OCI-LY1 (cell line): ENCODE measurements around the gene PPM1F.
A peak's percentile ranks its signal among the peaks of the same experiment; 100 is the strongest.

Experiments
- H2AFZ ChIP-seq: fragments of 200-600 bp; sonication (generic), shearing (Covaris generic); 2 replicates; pipeline ENCODE4 v1.6.0; 2014; ENCODE audit warnings: antibody characterized with exemption, mild to moderate bottlenecking, low read length
- H3F3A ChIP-seq: fragments of 200-600 bp; sonication (generic), shearing (Covaris generic); 2 replicates; pipeline ENCODE4 v1.6.0; 2014; ENCODE audit warnings: mild to moderate bottlenecking, antibody characterized with exemption, low read length, moderate library complexity; ENCODE audit not compliant: insufficient read depth
- H3K27ac ChIP-seq: fragments of 200-600 bp; sonication (generic); 2 replicates; pipeline ENCODE4 v1.5.1; 2014; ENCODE audit warnings: low read length, mixed run types, mild to moderate bottlenecking, low read depth; ENCODE audit not compliant: poor library complexity, severe bottlenecking
- H3K27me3 ChIP-seq: fragments of 200-600 bp; sonication (generic); 2 replicates; pipeline ENCODE4 v1.6.0; 2014; ENCODE audit warnings: antibody characterized with exemption, mild to moderate bottlenecking, low read length, moderate library complexity; ENCODE audit not compliant: insufficient read depth
- H3K36me3 ChIP-seq: fragments of 200-600 bp; sonication (generic); 2 replicates; pipeline ENCODE4 v1.6.1; 2014; ENCODE audit warnings: mild to moderate bottlenecking, antibody characterized with exemption, low read length, moderate library complexity, mixed read lengths; ENCODE audit not compliant: insufficient read depth
- H3K4me1 ChIP-seq: fragments of 200-600 bp; sonication (generic); 2 replicates; pipeline ENCODE4 v1.5.1; 2014; ENCODE audit warnings: mild to moderate bottlenecking, low read length, moderate library complexity; ENCODE audit not compliant: insufficient read depth, severe bottlenecking
- H3K4me2 ChIP-seq: fragments of 200-600 bp; sonication (generic), shearing (Covaris generic); 2 replicates; pipeline ENCODE4 v1.6.1; 2014; ENCODE audit warnings: low read length
- H3K4me3 ChIP-seq: fragments of 200-600 bp; sonication (generic); 2 replicates; pipeline ENCODE4 v1.5.1; 2014; ENCODE audit warnings: low read length, low read depth, mild to moderate bottlenecking, mixed read lengths; ENCODE audit not compliant: poor library complexity, severe bottlenecking
- H3K79me2 ChIP-seq: fragments of 200-600 bp; shearing (Covaris generic); 2 replicates; pipeline ENCODE4 v1.6.1; 2016; ENCODE audit warnings: mixed run types, low read length, mixed read lengths; ENCODE audit not compliant: insufficient read depth
- H3K9ac ChIP-seq: fragments of 200-600 bp; sonication (generic), shearing (Covaris generic); 2 replicates; pipeline ENCODE4 v1.6.1; 2014; ENCODE audit warnings: mild to moderate bottlenecking, low read length, mixed read lengths
- H3K9me2 ChIP-seq: fragments of 200-600 bp; sonication (generic), shearing (Covaris generic); 2 replicates; pipeline ENCODE4 v1.6.1; 2014; ENCODE audit warnings: low read depth, mild to moderate bottlenecking, low read length, mixed read lengths
- H3K9me3 ChIP-seq: fragments of 200-600 bp; shearing (Covaris generic); 2 replicates; pipeline ENCODE4 v1.6.1; 2014; ENCODE audit warnings: low read length, mixed read lengths
- H4K20me1 ChIP-seq: fragments of 200-600 bp; sonication (generic), shearing (Covaris generic); 2 replicates; pipeline ENCODE4 v1.6.0; 2016; ENCODE audit warnings: mild to moderate bottlenecking, low read length; ENCODE audit not compliant: insufficient read depth
- EZH2 ChIP-seq: fragments of 200-600 bp; sonication (generic), shearing (Covaris generic); IDR thresholded peaks from 2 replicates; pipeline ENCODE4 v1.8.0; 2017; ENCODE audit warnings: borderline replicate concordance, mixed run types, mild to moderate bottlenecking, antibody characterized with exemption, low read length, moderate library complexity, mixed read lengths
- TF ChIP-seq, protein P1 (sequence below): fragments of 200-600 bp; sonication (generic), shearing (Covaris generic); IDR thresholded peaks from 2 replicates; pipeline ENCODE4 v1.5.1; 2017; ENCODE audit warnings: mild to moderate bottlenecking, antibody characterized with exemption, low read length, moderate library complexity, mixed read lengths

PPM1F gene

DNA sequence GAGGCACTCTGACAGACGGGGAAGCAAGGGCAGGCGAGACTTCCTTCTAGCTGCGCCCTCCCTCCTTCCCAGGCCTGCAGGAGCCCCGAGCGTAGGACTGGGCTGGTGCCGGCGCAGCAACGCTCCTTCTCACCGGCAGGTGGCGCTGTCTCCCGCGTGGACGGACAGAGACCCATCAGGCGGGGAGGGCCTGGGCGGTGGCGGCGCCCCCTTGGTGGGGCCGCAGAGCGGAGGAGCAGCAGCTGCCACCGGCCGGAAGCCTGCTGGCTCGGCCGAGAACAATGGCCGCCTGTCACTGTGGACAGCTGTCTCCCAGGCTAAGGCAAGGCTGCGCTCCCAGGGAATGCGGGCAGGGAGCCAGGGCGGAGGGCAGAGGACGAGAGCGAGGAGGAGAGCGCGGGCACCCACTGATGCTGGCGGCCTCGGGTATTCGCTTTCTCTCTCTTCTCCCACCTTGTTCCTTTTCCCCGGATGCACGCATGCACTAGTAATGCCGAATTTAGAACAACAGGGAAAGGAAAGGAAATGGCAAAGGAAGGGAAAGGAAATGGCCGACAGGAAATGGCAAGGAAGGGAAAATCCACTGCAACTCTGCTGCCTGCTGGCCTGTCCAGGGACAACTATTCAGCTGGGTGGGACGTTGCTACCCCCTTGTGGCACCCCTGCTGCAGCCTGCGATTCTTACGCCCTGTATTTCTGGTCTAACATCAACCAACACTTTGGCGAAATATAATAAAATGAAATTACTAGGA is 14.4 kb downstream of the PPM1F start:
- TF ChIP-seq, protein P1, sequence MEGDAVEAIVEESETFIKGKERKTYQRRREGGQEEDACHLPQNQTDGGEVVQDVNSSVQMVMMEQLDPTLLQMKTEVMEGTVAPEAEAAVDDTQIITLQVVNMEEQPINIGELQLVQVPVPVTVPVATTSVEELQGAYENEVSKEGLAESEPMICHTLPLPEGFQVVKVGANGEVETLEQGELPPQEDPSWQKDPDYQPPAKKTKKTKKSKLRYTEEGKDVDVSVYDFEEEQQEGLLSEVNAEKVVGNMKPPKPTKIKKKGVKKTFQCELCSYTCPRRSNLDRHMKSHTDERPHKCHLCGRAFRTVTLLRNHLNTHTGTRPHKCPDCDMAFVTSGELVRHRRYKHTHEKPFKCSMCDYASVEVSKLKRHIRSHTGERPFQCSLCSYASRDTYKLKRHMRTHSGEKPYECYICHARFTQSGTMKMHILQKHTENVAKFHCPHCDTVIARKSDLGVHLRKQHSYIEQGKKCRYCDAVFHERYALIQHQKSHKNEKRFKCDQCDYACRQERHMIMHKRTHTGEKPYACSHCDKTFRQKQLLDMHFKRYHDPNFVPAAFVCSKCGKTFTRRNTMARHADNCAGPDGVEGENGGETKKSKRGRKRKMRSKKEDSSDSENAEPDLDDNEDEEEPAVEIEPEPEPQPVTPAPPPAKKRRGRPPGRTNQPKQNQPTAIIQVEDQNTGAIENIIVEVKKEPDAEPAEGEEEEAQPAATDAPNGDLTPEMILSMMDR, result peak; percentile 87
- TF ChIP-seq EZH2, result no peak
- Histone ChIP-seq H3K9me3 (no peaks in the 10 kb centered on the region), H3K4me2 (peak overlapping the region; percentile 87), H3K27ac (peak overlapping the region; percentile 7), H4K20me1 (no peaks in the 10 kb centered on the region), H3K9me2 (no peaks in the 10 kb centered on the region), H2AFZ (peak overlapping the region; percentile 16; the same call in 1 of the 2 replicates), H3K4me1 (peaks cover 21% of the 10 kb centered on the region), H3K36me3 (no peaks in the 10 kb centered on the region), H3K4me3 (peak overlapping the region; percentile 65), H3F3A (no peaks in the 10 kb centered on the region), H3K79me2 (no peaks in the 10 kb centered on the region), H3K9ac (peak overlapping the region; percentile 68), H3K27me3 (no peaks in the 10 kb centered on the region)

DNA sequence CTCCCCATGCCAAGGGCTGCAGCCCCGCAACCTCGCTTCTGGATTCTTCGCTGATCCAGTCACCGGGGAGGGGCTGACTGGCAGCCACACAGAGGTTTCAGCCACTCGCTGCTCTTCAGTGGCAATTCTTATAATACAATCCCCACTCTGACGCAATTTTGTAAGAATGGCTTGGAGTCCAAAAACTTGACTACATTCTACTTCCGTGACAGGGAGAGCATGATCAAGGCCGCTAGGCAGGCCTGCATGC is 14.9 kb downstream of the PPM1F start:
- peak overlapping the region; percentile 87 for H3K4me2 ChIP-seq
- no peaks in the 10 kb centered on the region for H3F3A ChIP-seq
- H3K9me3 ChIP-seq, result no peaks in the 10 kb centered on the region
- no peaks in the 10 kb centered on the region for H4K20me1 ChIP-seq
- H3K9ac ChIP-seq, result peak overlapping the region; percentile 26; the same call in 1 of the 2 replicates
- TF ChIP-seq, protein P1, result no peak
- TF ChIP-seq EZH2, result no peak
- no peak overlapping the region for H3K27ac ChIP-seq
- no peaks in the 10 kb centered on the region; the same call in 1 of the 2 replicates for H3K36me3 ChIP-seq
- peaks cover 21% of the 10 kb centered on the region for H3K4me1 ChIP-seq
- no peaks in the 10 kb centered on the region for H3K79me2 ChIP-seq
- no peak overlapping the region for H2AFZ ChIP-seq
- H3K27me3 ChIP-seq, result no peaks in the 10 kb centered on the region
- no peaks in the 10 kb centered on the region for H3K9me2 ChIP-seq
- peak overlapping the region; percentile 65 for H3K4me3 ChIP-seq

DNA sequence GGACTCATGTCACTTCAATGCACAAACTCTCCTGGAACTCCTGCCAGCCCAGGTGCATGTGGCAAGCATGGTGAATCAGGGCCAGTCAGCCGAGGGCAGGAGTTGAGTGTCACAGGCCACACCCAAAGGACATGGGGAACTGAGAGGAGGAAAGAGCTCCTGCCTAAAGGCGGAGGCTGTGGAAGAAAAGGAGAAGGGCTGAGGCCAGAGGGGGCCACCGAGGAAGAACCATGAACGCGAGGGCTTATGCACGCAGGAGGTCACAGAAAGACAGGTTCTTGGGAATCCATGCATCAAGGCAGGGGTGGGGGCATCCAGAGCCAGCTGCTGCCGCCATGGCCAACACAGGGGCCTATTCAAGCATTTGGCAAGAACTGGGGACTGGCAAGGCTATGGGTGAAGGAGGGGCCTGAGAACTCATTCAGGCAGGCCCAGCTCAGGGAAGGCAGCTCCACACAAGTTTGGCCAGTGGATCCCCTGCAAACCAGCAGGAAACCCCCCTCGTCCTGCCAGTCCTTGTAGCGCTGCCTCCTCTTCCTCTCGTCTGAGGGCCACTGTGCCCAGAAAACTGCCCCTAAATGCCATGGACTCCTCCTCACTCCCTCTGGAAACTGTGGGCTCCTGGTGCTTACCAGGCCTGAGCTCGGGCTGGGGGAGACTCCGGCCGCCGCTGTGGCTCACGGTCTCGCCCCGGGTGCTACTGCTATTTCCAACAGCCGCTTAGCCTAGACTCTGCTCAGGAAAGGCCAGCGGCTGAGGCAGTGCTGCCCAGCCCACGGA is 15.4 kb downstream of the PPM1F start:
- peaks cover 2% of the 10 kb centered on the region; the same call in 1 of the 2 replicates for H3K36me3 ChIP-seq

More for the DNA sequence above, 15.4 kb downstream of the PPM1F start:
- Histone ChIP-seq H3K27me3 (no peaks in the 10 kb centered on the region), H4K20me1 (no peaks in the 10 kb centered on the region), H3K79me2 (no peaks in the 10 kb centered on the region), H3K4me3 (no peak overlapping the region), H2AFZ (no peak overlapping the region), H3K4me1 (peaks cover 21% of the 10 kb centered on the region), H3K9ac (peak overlapping the region; percentile 26; the same call in 1 of the 2 replicates), H3F3A (no peaks in the 10 kb centered on the region), H3K9me3 (no peaks in the 10 kb centered on the region), H3K9me2 (no peaks in the 10 kb centered on the region), H3K4me2 (peak overlapping the region; percentile 87), H3K27ac (no peak overlapping the region)
- TF ChIP-seq EZH2, result no peak
- TF ChIP-seq, protein P1, result no peak
